K562 (cell line): ENCODE measurements around the gene IKBKE. TPM values are rescaled to one million over a fixed set of nuclear protein-coding genes. Genes with fewer than 3 reads are reported as not detected.

Experiments
- ATAC-seq: fragments of 200-7000 bp; cut with Tn5 transposase; 3 replicates; pipeline ENCODE4 v1.9.1; 2020; ENCODE audit warnings: moderate library complexity
- BruUV-seq: library from RNA; stranded (reverse); fragments of 400-500 nt; replicated peaks from 2 replicates; lab custom pipeline; 2021; lab: Mats Ljungman, UMichigan
- CTCF ChIA-PET: fragments of 300-600 bp; formaldehyde crosslinking; extraction: SDS; loops from one replicate; lab custom pipeline; 2021; ENCODE audit warnings: low intra/inter-chr PET ratio; lab: Yijun Ruan, JAX
- POLR2A ChIA-PET: fragments of 300-600, 350-650 bp; sonication (Branson Sonifier 250); formaldehyde crosslinking; extraction: SDS; loops from one replicate; lab custom pipeline; 2021; ENCODE audit warnings: antibody characterized with exemption, inconsistent platforms; lab: Yijun Ruan, JAX
- DNase-seq, 4 experiments: peaks; one replicate each; pipeline versions ENCODE4 v3.0.0 to v3.0.0-alpha.2; 2011 to 2018; ENCODE audit warnings: low spot score in 3 of 4, mixed read lengths in 3 of 4; ENCODE audit errors: extremely low read depth in 1 of 4
- FAIRE-seq: peaks from 2 replicates; lab custom pipeline; 2011; peaks lifted over from hg19 to GRCh38; lab: Jason Lieb, UNC
- H2AFZ ChIP-seq: 2 replicates; pipeline ENCODE4 v1.6.0; 2011; ENCODE audit warnings: low read depth, low read length, control low read depth, inconsistent platforms
- H3K27ac ChIP-seq: fragments of 200-600 bp; 3 replicates; pipeline ENCODE4 v1.8.0; 2011; ENCODE audit warnings: low read depth, mild to moderate bottlenecking, control low read depth, inconsistent platforms, low read length, moderate library complexity, mixed read lengths; ENCODE audit errors: extremely low read depth
- H3K27me3 ChIP-seq, 2 experiments: fragments of 300-600 bp in 1 of 2; 2 replicates in 1 of 2; 3 replicates in 1 of 2; pipeline versions ENCODE4 v1.6.0 to v1.8.0; 2011; ENCODE audit warnings: inconsistent platforms in 2 of 2, low read length in 2 of 2, mild to moderate bottlenecking in 1 of 2, mixed read lengths in 1 of 2, moderate library complexity in 1 of 2; ENCODE audit not compliant: control insufficient read depth in 2 of 2, insufficient read depth in 2 of 2
- H3K36me3 ChIP-seq: fragments of 300-600 bp; 3 replicates; pipeline ENCODE4 v1.8.0; 2011; ENCODE audit warnings: mild to moderate bottlenecking, low read length, inconsistent platforms; ENCODE audit not compliant: control insufficient read depth, insufficient read depth
- H3K4me1 ChIP-seq, 2 experiments: fragments of 200-600 bp in 1 of 2; replicated peaks in 1 of 2; 2 replicates in 1 of 2; 3 replicates in 1 of 2; pipeline versions ENCODE4 v1.5.1 to v1.8.0; 2011; ENCODE audit warnings: inconsistent platforms in 2 of 2, low read length in 2 of 2, mild to moderate bottlenecking in 1 of 2, mixed read lengths in 1 of 2, moderate library complexity in 1 of 2; ENCODE audit not compliant: control insufficient read depth in 2 of 2, insufficient read depth in 2 of 2
- H3K4me2 ChIP-seq: 2 replicates; pipeline ENCODE4 v1.6.1; 2011; ENCODE audit warnings: low read length, control low read depth, inconsistent platforms, mixed read lengths; ENCODE audit not compliant: insufficient read depth
- H3K4me3 ChIP-seq: fragments of 200-600 bp; sonication (generic), shearing (Covaris generic); 2 replicates; pipeline ENCODE4 v1.5.1; 2016; ENCODE audit warnings: control low read depth, inconsistent platforms
- H3K79me2 ChIP-seq: fragments of 200-600 bp; 3 replicates; pipeline ENCODE4 v1.8.0; 2011; ENCODE audit warnings: low read length, inconsistent platforms; ENCODE audit not compliant: control insufficient read depth, insufficient read depth
- H3K9ac ChIP-seq, 2 experiments: 2 replicates each; pipeline versions ENCODE4 v1.6.0 to v1.6.1; 2011; ENCODE audit warnings: low read depth in 2 of 2, low read length in 2 of 2, control low read depth in 1 of 2, inconsistent platforms in 1 of 2, mild to moderate bottlenecking in 1 of 2, mixed read lengths in 1 of 2; ENCODE audit not compliant: insufficient read depth in 1 of 2
- H3K9me1 ChIP-seq: one replicate; pipeline ENCODE4 v1.6.0; 2011; ENCODE audit warnings: inconsistent platforms, mild to moderate bottlenecking, low read length, moderate library complexity; ENCODE audit not compliant: control insufficient read depth, insufficient read depth
- H3K9me3 ChIP-seq: replicated peaks from 2 replicates; pipeline ENCODE4 v1.5.1; 2011; ENCODE audit warnings: low read depth, low read length, inconsistent platforms; ENCODE audit not compliant: control insufficient read depth, insufficient read depth
- H4K20me1 ChIP-seq: replicated peaks from 2 replicates; pipeline ENCODE4 v1.6.1; 2011; ENCODE audit warnings: low read length, inconsistent platforms, mixed read lengths; ENCODE audit not compliant: control insufficient read depth, insufficient read depth
- AFF1 ChIP-seq, 2 experiments: fragments of 450-650 bp; IDR thresholded peaks; 2 replicates each; pipeline ENCODE4 v1.6.1; 2018; ENCODE audit warnings: mild to moderate bottlenecking in 2 of 2, low read depth in 1 of 2; ENCODE audit not compliant: partially characterized antibody in 2 of 2
- ARNT ChIP-seq, 2 experiments: fragments of 450-650 bp; IDR thresholded peaks; 2 replicates each; pipeline ENCODE4 v1.6.1; 2016; ENCODE audit warnings: mild to moderate bottlenecking in 1 of 2
- CHD2 ChIP-seq: IDR thresholded peaks from 2 replicates; pipeline ENCODE4 v1.6.1; 2011; ENCODE audit warnings: low read depth, low read length
- HDGF ChIP-seq: fragments of 450-650 bp; IDR thresholded peaks from 2 replicates; pipeline ENCODE4 v1.6.1; 2016
- RBM25 ChIP-seq: fragments of 200-400 bp; formaldehyde crosslinking; IDR thresholded peaks from 2 replicates; pipeline ENCODE4 v1.6.1; 2018; ENCODE audit warnings: low read length, low read depth, moderate library complexity; ENCODE audit not compliant: severe bottlenecking
- SMARCB1 ChIP-seq: IDR thresholded peaks from 2 replicates; pipeline ENCODE4 v1.6.1; 2011; ENCODE audit warnings: improper control_type of control experiment, low read depth; ENCODE audit not compliant: insufficient read length
- SREBF2 ChIP-seq: sonication (generic); formaldehyde crosslinking; IDR thresholded peaks from 2 replicates; pipeline ENCODE4 v1.4.0; 2020; ENCODE audit warnings: mild to moderate bottlenecking, missing genetic modification reagents
- ZKSCAN3 ChIP-seq: fragments of 250-450 bp; sonication (Bioruptor Pico); IDR thresholded peaks from 2 replicates; pipeline ENCODE4 v1.4.0; 2020
- ZNF175 ChIP-seq: fragments of 200-800 bp; sonication (Bioruptor generic); IDR thresholded peaks from 2 replicates; pipeline ENCODE4 v1.6.1; 2016; ENCODE audit warnings: low read depth, mild to moderate bottlenecking, missing genetic modification characterization, missing compliant biosample characterization
- ZNF324 ChIP-seq: fragments of 250-450 bp; sonication (Bioruptor Pico); IDR thresholded peaks from 2 replicates; pipeline ENCODE4 v1.4.0; 2020; ENCODE audit warnings: mild to moderate bottlenecking
- WGBS: fragments of 100-300 bp; shearing (Covaris generic); methylation state at CpG from one replicate; pipeline ENCODE4 v1.1.6; 2016; ENCODE audit warnings: low coverage, mixed read lengths; ENCODE audit not compliant: insufficient coverage; ENCODE audit errors: missing lambda C conversion rate; 5-methylcytosine and 5-hydroxymethylcytosine counted together
- in situ Hi-C: fragments of 300-500 bp; cut with MboI; formaldehyde crosslinking; loops from 4 replicates; pipeline ENCODE4 v1.15.0; 2018; ENCODE audit warnings: inconsistent platforms, mixed read lengths
- intact Hi-C: fragments of 100-400 bp; cut with micrococcal nuclease; formaldehyde crosslinking; loops from 2 replicates; pipeline ENCODE4 v1.14.2; 2022
- polyA plus RNA-seq, 8 experiments: library from polyadenylated mRNA; depleted of rRNA in 4 of 8; stranded (reverse) in 5 of 8; unstranded in 3 of 8; fragments of >200 nt; fragmentation: Nextera tagmentation in 2 of 8; fragmentation: Illumina TruSeq in 1 of 8; extraction: Ambion mirVana in 2 of 8; extraction: Trizol in 1 of 8; gene quantifications; 2 replicates each; pipeline versions ENCODE4 v1.2.1 to v1.2.3, GENCODE V29; 2011 to 2014; ENCODE audit warnings: inconsistent platforms in 1 of 8, missing spikeins in 1 of 8
- total RNA-seq, 7 experiments: library from RNA; depleted of rRNA in 6 of 7; stranded (reverse); fragments of >200 nt in 6 of 7; fragmentation: Illumina TruSeq in 2 of 7; extraction: Trizol in 2 of 7; gene quantifications; 2 replicates each; pipeline versions ENCODE4 v1.2.1 to v1.2.3, GENCODE V29; 2011 to 2021; ENCODE audit warnings: low replicate concordance in 1 of 7
- TF ChIP-seq, protein P1 (sequence below), 2 experiments: fragments of 450-650 bp; formaldehyde crosslinking in 1 of 2; IDR thresholded peaks; 2 replicates each; pipeline versions ENCODE4 v1.4.0 to v1.6.1; 2014 to 2020; ENCODE audit warnings: mild to moderate bottlenecking in 2 of 2, borderline replicate concordance in 1 of 2, low read depth in 1 of 2

Gene IKBKE
- total and polyA plus RNA-seq, 9 of the 15 experiments (the other 6 are each of a cell fraction or from before 2014, with no cell fraction given) = 2.3 to 9.0 (median 4.8) TPM

DNA sequence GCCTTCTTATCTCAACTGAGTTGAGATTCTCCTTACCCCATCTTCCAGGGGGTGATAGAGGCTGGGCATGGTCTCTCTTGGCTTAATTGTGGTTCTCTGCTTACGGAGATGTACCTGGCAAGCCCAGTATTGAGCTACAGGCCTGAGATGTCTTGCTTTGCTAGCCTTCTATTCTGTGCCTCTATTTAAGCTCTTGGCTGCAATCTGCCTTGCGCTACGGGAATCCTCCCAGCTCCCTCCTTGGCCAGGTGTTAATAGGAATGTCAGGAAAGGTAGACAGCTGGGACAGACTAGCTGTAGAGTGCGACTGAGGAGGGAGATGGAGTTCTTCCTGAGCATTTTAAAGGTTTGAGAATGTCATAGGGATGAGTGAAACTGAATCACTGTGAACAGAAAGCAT is 10.6 kb upstream of the IKBKE start:
- in situ Hi-C loops (loop anchor here (10.0 kb wide), 1 partner anchor 295 kb away; no protein-coding TSS in a partner anchor), intact Hi-C loops (no loop called here)
- CTCF ChIA-PET = interaction anchor here (0.7 kb wide), 1 partner anchor 361 kb away, joined by 3 read pairs; no protein-coding TSS in a partner anchor
- Histone ChIP-seq H3K27ac (no peak overlapping the region), H3K4me2 (no peak overlapping the region), H3K36me3 (peaks cover 13% of the 10 kb centered on the region; the same call in 1 of the 3 replicates), H3K4me1 (peaks cover 17 to 34% of the 10 kb centered on the region in 2 experiments), H3K4me3 (no peak overlapping the region), H4K20me1 (no peaks in the 10 kb centered on the region), H3K27me3 (no peaks in the 10 kb centered on the region), H3K9ac (no peak overlapping the region), H3K9me3 (no peaks in the 10 kb centered on the region), H2AFZ (no peak overlapping the region), H3K9me1 (no peaks in the 10 kb centered on the region), H3K79me2 (no peaks in the 10 kb centered on the region)
- no TSS peak for BruUV-seq
- FAIRE-seq (no peak), ATAC-seq (no peak), DNase-seq (no peak)
- WGBS = 68% methylated on average over 4 of the region's 4 CpGs
- POLR2A ChIA-PET = interaction anchor here (0.6 to 1.4 kb wide), 3 partner anchors 9 to 465 kb away, joined by 3 to 5 read pairs (median 3); partner anchors contain the start of gene IKBKE
- TF ChIP-seq AFF1 (IDR thresholded peaks at IDR 0.05; ENCODE audit: low read depth in 1 of 2, partially characterized antibody in 2 of 2) (no peak), ARNT (IDR thresholded peaks at IDR 0.05) (no peak), ZNF175 (CRISPR knock-in tag) (no peak), ZKSCAN3 (CRISPR knock-in tag) (no peak), ZNF324 (CRISPR knock-in tag) (no peak), CHD2 (no peak), RBM25 (no peak), SMARCB1 (no peak), SREBF2 (CRISPR knock-in tag) (no peak), HDGF (no peak)
- TF ChIP-seq, protein P1, sequence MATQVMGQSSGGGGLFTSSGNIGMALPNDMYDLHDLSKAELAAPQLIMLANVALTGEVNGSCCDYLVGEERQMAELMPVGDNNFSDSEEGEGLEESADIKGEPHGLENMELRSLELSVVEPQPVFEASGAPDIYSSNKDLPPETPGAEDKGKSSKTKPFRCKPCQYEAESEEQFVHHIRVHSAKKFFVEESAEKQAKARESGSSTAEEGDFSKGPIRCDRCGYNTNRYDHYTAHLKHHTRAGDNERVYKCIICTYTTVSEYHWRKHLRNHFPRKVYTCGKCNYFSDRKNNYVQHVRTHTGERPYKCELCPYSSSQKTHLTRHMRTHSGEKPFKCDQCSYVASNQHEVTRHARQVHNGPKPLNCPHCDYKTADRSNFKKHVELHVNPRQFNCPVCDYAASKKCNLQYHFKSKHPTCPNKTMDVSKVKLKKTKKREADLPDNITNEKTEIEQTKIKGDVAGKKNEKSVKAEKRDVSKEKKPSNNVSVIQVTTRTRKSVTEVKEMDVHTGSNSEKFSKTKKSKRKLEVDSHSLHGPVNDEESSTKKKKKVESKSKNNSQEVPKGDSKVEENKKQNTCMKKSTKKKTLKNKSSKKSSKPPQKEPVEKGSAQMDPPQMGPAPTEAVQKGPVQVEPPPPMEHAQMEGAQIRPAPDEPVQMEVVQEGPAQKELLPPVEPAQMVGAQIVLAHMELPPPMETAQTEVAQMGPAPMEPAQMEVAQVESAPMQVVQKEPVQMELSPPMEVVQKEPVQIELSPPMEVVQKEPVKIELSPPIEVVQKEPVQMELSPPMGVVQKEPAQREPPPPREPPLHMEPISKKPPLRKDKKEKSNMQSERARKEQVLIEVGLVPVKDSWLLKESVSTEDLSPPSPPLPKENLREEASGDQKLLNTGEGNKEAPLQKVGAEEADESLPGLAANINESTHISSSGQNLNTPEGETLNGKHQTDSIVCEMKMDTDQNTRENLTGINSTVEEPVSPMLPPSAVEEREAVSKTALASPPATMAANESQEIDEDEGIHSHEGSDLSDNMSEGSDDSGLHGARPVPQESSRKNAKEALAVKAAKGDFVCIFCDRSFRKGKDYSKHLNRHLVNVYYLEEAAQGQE (IDR thresholded peaks at IDR 0.05; ENCODE audit: borderline replicate concordance) = no peak
- TF ChIP-seq, protein P1 (CRISPR knock-in tag; IDR thresholded peaks at IDR 0.05; ENCODE audit: low read depth) = no peak
